ENCODE measurements around the gene GMCL1. TPM values are rescaled to one million over a fixed set of nuclear protein-coding genes. Genes with fewer than 3 reads are reported as not detected.
A peak's percentile ranks its signal among the peaks of the same experiment; 100 is the strongest.

The GMCL1 gene
- total and polyA plus RNA-seq, 9 of the 15 experiments (the other 6 are each of a cell fraction or from before 2014, with no cell fraction given), result 7.0 to 27.3 (median 15.4) TPM

DNA sequence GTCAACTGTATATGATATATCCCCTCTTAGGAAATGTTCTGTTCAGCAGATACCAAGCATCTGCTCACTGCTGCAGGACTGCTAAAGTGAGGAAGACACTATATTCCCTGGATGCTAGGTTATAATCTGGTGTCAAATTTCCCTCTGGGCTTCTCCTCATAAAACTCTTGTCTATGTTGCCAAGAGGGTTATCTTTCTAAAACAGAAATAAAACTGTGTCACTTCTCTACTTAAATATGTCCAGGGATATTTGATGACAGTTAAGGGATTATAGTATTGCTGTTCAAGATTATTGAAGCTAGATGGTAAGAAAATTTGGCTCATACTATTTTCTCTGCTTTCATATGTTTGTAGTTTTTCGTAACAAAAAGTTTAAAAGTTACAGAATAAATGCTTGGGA is 33.8 kb downstream of the GMCL1 start:
- Histone ChIP-seq H3K9me1 (ENCODE audit: control insufficient read depth, insufficient read depth, low read length) (no peaks in the 10 kb centered on the region), H3K4me1 (replicated peaks in 1 of 2; ENCODE audit: control insufficient read depth in 2 of 2, insufficient read depth in 2 of 2, low read length in 2 of 2) (peaks cover 0 to 6% of the 10 kb centered on the region in 2 experiments; a peak in 1 of 5 replicates), H3K4me2 (ENCODE audit: insufficient read depth, low read length) (no peak overlapping the region), H3K79me2 (ENCODE audit: control insufficient read depth, insufficient read depth, low read length) (no peaks in the 10 kb centered on the region), H3K27me3 (ENCODE audit: control insufficient read depth in 2 of 2, insufficient read depth in 2 of 2, low read length in 2 of 2) (no peaks in the 10 kb centered on the region), H3K9ac (ENCODE audit: insufficient read depth in 1 of 2, low read depth in 2 of 2, low read length in 2 of 2) (no peak overlapping the region), H3K36me3 (ENCODE audit: control insufficient read depth, insufficient read depth, low read length) (peaks cover 52% of the 10 kb centered on the region; the same call in 2 of the 3 replicates), H3K27ac (ENCODE audit: extremely low read depth, low read depth, low read length) (no peak overlapping the region), H2AFZ (ENCODE audit: low read depth, low read length) (no peak overlapping the region), H3K4me3 (no peak overlapping the region), H4K20me1 (replicated peaks; ENCODE audit: control insufficient read depth, insufficient read depth, low read length) (no peaks in the 10 kb centered on the region), H3K9me3 (replicated peaks; ENCODE audit: control insufficient read depth, insufficient read depth, low read depth, low read length) (no peaks in the 10 kb centered on the region)
- in situ Hi-C loops (cut with MboI) (no loop called here), intact Hi-C loops (cut with micrococcal nuclease) (no loop called here)
- peak; percentile 63 for ATAC-seq
- BruUV-seq (replicated peaks), result no TSS peak
- POLR2A ChIA-PET, result interaction anchor here (0.8 kb wide), 1 partner anchor 9 kb away, joined by 3 read pairs; no protein-coding TSS in a partner anchor
- CTCF ChIA-PET (ENCODE audit: low intra/inter-chr PET ratio), result interaction anchor here (0.6 kb wide), 1 partner anchor 180 kb away, joined by 3 read pairs; no protein-coding TSS in a partner anchor
- DNase-seq (ENCODE audit: extremely low read depth in 1 of 4, low spot score in 3 of 4), result peak in 1 of 4 experiments; percentile 29
- FAIRE-seq, result peak; percentile 11
- WGBS (ENCODE audit: insufficient coverage, low coverage, missing lambda C conversion rate), result 41% methylated on average over 1 of the region's 1 CpG
- TF ChIP-seq ARID1B (IDR thresholded peaks at IDR 0.05) (peak; percentile 76), NCOR1 (IDR thresholded peaks at IDR 0.05) (peak; percentile 28; the same call in 1 of the 2 replicates), GATA2 (CRISPR knock-in tag; IDR thresholded peaks at IDR 0.05) (0 out of 2 replicates have a peak, but pooled peaks have one; percentile 15), TCF3 (CRISPR knock-in tag; IDR thresholded peaks at IDR 0.05) (peak; percentile 75), ZZZ3 (IDR thresholded peaks at IDR 0.05) (no peak), TAL1 (IDR thresholded peaks at IDR 0.05) (peak; percentile 58), ZNF311 (CRISPR knock-in tag; IDR thresholded peaks at IDR 0.05) (no peak), MTF1 (CRISPR knock-in tag; IDR thresholded peaks at IDR 0.05; ENCODE audit: borderline replicate concordance) (no peak), TBL1XR1 (IDR thresholded peaks at IDR 0.05; ENCODE audit: low read length in 2 of 2) (no peak), KAT8 (IDR thresholded peaks at IDR 0.05; ENCODE audit: low read depth) (no peak), BRCA1 (IDR thresholded peaks at IDR 0.05) (no peak), BRCA1 (CRISPR knock-in tag; IDR thresholded peaks at IDR 0.05) (no peak), SMARCB1 (IDR thresholded peaks at IDR 0.05; ENCODE audit: insufficient read length, low read depth) (no peak), SMARCA4 (IDR thresholded peaks at IDR 0.05) (0 out of 2 replicates have a peak, but pooled peaks have one; percentile 41), ZNF24 (IDR thresholded peaks at IDR 0.05) (no peak), HOXB6 (CRISPR knock-in tag; IDR thresholded peaks at IDR 0.05; ENCODE audit: borderline replicate concordance) (no peak), KHSRP (IDR thresholded peaks at IDR 0.05) (no peak), EWSR1 (IDR thresholded peaks at IDR 0.05; ENCODE audit: borderline replicate concordance, low read depth, partially characterized antibody) (no peak)
- TF ChIP-seq, protein P1, sequence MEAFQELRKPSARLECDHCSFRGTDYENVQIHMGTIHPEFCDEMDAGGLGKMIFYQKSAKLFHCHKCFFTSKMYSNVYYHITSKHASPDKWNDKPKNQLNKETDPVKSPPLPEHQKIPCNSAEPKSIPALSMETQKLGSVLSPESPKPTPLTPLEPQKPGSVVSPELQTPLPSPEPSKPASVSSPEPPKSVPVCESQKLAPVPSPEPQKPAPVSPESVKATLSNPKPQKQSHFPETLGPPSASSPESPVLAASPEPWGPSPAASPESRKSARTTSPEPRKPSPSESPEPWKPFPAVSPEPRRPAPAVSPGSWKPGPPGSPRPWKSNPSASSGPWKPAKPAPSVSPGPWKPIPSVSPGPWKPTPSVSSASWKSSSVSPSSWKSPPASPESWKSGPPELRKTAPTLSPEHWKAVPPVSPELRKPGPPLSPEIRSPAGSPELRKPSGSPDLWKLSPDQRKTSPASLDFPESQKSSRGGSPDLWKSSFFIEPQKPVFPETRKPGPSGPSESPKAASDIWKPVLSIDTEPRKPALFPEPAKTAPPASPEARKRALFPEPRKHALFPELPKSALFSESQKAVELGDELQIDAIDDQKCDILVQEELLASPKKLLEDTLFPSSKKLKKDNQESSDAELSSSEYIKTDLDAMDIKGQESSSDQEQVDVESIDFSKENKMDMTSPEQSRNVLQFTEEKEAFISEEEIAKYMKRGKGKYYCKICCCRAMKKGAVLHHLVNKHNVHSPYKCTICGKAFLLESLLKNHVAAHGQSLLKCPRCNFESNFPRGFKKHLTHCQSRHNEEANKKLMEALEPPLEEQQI (IDR thresholded peaks at IDR 0.05), result no peak
- TF ChIP-seq, protein P2, sequence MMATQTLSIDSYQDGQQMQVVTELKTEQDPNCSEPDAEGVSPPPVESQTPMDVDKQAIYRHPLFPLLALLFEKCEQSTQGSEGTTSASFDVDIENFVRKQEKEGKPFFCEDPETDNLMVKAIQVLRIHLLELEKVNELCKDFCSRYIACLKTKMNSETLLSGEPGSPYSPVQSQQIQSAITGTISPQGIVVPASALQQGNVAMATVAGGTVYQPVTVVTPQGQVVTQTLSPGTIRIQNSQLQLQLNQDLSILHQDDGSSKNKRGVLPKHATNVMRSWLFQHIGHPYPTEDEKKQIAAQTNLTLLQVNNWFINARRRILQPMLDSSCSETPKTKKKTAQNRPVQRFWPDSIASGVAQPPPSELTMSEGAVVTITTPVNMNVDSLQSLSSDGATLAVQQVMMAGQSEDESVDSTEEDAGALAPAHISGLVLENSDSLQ (IDR thresholded peaks at IDR 0.05), result no peak
- TF ChIP-seq, protein P3, sequence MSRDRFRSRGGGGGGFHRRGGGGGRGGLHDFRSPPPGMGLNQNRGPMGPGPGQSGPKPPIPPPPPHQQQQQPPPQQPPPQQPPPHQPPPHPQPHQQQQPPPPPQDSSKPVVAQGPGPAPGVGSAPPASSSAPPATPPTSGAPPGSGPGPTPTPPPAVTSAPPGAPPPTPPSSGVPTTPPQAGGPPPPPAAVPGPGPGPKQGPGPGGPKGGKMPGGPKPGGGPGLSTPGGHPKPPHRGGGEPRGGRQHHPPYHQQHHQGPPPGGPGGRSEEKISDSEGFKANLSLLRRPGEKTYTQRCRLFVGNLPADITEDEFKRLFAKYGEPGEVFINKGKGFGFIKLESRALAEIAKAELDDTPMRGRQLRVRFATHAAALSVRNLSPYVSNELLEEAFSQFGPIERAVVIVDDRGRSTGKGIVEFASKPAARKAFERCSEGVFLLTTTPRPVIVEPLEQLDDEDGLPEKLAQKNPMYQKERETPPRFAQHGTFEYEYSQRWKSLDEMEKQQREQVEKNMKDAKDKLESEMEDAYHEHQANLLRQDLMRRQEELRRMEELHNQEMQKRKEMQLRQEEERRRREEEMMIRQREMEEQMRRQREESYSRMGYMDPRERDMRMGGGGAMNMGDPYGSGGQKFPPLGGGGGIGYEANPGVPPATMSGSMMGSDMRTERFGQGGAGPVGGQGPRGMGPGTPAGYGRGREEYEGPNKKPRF (IDR thresholded peaks at IDR 0.05; ENCODE audit: low read depth, low read length), result no peak
